GM19240 (cell line): ENCODE data around the gene PLEKHM3.

Source experiments
- DNase-seq: peaks from one replicate; pipeline ENCODE4 v3.0.0; 2011; ENCODE audit warnings: low spot score; ENCODE audit not compliant: insufficient read length

The PLEKHM3 gene

DNA sequence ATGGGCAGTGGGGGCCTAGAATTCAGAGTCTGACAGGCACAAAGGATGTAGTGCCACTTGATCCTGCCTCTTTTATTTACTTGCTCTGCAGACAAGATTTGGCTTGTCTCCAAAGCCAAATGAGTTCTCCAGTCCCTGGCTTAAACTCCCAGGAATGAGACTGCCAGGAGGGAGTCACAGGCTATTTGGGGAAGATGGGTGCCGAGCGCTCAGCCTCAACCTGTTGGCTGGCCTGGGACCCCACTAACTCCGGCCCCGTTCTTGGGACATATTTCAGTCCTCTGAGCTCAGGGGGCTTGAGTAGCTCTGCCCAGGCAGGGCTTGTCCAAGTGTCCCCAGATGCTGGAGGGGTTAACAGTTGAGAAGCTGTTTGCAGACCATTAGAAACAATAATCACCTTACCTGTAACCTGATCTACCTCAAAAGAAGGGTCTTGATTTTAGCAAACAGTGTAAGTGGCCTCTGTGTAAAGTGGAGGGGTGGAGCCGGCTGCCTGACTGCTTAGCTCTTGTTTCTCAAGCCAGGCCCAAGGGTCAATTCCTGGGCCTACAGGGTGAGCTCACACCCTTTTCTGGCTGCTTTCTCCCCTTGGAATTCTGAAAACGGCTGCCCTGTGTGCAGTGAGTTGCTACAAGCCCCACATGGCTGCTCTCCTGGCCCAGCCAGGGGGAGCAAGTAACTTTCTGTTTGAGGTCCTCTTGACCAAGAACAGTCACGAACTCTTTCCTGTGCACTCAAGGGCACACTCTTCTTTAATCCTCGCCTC, 228.6 kb downstream of the PLEKHM3 start:
- DNase-seq = no peak

DNA sequence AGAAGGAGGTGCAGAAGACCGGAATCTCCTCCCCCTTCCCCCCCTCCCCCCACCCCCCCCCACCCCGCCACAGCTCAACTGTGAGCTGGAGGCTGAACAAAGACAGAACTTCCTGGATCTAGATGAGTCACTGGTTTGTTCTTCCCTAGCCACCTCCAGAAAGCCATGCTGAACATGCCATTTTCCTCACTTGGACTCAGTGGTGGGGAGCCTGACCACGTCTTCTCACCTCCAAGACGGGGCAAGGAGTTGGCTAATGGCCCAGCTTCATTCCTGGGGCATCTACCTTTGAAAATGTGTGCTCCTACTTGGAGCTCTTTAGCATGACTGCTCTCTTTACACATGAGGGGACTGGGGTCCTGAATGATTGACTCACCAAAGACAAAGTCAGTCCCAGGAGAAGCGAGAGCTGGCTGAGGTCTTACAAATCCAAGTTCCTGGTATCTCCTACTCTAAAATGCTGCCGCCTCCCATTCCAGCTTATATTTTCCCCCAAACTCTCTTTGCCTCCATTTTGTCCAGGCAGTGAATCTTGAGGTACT, 233.0 kb downstream of the PLEKHM3 start:
- DNase-seq = no peak

DNA sequence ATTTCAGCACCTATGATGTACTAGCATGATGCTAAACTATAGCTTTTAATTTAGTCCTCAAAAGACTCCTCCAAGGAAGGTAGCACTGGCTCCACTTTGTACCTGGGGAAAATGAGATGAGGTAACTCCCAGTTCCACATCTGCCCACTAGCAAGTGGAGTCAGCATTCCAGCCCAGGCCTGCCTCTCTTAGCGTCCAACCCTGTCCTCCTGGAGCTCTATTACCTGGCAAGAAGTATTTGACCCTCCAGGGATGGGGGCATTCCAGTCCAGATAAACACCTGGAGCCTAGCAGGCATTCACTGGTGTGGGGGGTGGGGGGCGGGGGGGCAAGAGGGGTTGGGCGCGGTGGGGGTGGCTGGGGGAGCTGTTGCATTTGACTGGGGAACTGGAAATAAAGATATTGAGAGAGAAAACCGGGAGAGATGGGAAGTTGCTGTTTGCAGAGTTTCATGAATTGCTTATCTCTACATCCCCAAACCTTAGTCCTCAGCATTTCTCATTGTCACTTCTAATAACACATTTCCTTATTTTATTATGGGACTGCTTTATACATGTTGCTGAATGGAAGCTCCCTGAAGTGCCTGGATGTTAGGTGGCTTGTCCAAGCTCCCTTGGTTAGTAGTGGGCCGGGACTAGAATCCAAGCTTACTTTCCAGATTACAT, 233.6 kb downstream of the PLEKHM3 start:
- no peak for DNase-seq

DNA sequence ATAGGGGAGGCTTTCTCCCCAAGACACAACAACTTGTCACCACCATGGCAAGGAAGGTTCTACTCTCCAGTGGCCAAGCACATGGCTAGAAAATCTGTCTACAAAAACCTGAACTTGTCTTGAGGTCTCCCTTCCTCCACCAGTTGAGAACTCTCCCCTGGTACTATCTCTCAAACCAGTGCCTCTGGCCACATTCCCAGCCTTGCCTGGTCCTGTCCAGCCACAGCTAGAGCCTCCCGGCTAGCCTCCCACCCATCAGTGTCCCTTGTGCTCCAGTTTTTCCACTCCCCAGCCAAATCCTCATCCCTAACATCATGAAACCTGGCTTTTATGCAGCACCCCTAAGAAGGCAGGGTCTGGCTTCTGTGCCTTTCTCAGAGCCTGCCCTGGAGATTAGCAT, 234.4 kb downstream of the PLEKHM3 start:
- no peak for DNase-seq

DNA sequence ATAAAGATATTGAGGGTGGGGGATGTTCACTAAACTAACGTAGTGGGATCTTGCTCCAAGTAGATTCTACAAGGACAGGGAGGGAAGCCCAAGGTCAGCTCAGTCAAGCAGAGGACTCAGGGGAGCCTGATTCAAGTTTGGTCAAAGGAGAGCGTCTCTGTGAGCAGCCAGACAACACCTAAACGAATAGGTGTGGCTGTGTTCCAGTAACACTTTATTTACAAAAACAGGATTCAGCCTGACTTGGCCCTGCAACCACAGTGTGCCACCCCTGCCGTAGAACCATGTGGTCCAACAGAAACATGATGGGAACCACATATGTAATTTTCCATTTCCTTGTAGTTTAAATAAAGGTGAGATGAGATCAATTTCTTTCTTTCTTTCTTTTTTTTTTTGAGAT, 237.5 kb downstream of the PLEKHM3 start:
- no peak for DNase-seq

DNA sequence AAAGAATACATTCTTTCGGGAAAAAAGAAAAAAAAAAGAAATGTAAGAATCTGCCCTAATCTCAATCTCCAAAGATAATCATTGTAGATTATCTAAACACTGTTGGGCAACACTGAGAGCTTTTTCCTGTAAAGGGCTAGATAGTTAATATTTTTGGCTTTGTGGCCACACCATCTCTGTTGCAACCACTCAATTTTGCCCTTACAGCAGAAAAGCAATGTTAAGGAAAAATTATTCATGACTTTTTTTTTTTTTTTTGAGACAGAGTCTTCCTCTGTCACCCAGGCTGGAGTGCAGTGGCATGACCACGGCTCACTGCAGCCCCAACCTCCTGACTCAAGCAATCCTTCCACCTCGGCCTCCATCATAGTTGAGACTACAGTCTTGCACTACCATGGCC, 238.3 kb downstream of the PLEKHM3 start:
- DNase-seq = no peak

DNA sequence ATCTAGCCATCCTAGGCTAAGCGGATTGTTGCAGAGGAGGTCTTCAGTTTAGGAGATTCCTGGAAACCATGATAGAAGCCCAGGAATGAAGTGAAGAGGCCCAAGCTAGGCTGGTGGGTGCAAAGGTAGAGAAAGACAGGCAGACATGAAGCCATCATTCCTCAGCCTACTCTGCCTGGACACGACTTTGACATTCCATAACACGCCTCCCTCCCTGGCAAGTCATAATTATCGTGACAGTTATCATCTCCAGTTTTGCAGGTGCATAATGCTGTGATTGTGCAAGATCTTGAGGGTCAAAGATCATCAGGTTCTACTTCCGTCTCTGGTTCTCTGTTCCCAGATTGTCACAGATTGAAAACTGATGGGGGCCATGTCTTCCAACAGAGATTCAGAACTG, 240.4 kb downstream of the PLEKHM3 start:
- no peak for DNase-seq

DNA sequence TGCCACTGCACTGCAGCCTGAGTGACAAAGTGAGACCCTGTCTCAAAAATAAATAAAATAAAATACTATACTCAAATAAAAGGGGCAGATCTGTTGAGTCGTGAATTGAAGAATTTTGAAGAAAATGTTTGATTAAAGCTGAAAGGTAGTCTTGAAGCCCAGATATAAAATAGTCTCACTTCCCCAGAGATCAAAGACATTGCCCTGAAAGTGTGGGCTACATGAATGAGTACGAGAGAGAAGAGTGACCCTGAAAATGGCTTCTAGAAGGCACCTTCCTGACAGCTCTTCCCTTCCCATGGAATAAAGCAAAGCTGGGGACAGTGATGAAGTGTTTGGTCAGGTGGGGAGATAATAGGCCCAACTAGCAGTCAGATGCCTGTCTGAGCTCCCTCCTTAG, 241.8 kb downstream of the PLEKHM3 start:
- no peak for DNase-seq

DNA sequence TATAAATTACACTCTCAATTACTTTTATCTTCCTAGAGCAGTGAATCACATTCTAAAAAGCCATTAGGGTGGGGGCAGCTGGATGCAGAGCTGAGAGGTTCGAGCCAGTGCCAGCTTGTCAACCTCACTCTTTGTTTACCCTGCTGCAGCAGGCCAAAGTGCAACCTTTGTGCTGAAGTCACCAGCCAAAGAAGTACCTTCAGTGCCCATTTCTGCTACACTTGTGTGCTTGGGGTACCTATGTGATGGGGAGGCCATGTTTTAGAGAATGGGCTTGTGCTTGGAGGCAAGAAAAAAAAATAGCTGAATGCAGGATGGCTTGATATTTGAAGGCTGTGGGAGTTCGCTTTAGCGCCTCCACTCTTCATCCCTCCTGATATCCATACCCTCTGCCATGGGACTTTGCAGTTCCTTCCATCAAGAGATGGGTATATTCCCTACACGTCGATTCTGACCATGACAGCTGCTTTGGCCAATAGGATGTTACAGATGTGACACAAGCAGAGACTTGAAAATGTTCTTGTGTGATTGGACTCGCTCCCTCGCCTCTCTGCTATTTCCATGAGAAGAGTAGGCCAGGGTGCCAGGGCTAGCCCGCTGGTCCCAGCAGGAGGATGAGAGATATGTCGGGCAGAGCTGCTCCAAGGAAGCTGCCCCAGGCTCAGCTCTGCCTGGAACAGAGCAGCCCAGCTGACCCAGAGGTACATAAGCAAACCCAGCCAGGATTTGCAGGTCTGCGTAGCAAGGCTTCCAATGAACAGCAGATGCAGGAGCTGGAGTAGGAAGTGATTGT, 242.9 kb downstream of the PLEKHM3 start:
- no peak for DNase-seq

DNA sequence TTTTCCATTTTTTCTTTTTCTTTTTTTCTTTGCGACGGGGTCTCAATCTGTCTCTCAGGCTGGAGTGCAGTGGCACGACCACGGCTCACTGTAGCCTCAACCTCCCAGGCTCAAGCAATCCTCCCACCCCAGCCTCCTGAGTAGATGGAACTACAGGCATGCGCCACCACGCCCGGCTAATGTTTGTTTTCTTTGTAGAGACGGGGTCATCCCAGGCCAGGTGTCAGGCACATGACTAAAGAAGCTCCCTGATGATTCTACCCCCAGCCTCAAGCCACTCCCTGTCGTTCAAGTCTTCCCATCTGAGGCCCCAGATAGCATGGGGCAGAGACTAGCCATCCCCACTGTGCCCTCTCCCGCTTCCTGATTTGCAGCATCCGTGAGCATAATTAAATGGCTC, 245.8 kb downstream of the PLEKHM3 start:
- DNase-seq = no peak

DNA sequence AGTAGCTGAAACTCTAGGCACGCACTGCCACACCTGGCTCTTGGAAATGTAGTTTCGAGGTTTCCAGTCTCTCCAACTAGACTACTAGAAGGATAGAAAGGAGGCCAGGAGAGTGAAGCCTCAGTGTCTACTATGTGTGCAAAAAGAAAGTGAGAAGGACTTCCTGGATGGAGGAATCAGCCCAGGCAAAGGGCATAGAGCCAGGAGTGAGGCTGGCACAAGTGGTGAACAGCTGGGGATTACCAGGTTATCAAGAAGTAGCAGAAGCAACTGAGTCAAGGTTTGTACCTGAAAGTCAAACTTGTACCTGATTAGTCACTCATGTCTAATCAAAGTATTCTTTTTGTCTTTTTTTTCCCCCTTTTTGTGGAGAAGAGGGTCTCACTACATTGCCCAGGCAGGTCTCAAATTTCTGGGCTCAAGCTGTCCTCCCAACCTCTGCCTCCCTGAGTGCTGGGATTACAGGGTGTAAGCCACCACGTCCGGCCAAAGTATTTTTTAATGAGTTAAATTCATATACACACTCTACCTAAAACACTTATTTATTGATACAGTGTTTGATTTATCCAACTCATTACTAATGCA, 246.9 kb downstream of the PLEKHM3 start:
- no peak for DNase-seq

DNA sequence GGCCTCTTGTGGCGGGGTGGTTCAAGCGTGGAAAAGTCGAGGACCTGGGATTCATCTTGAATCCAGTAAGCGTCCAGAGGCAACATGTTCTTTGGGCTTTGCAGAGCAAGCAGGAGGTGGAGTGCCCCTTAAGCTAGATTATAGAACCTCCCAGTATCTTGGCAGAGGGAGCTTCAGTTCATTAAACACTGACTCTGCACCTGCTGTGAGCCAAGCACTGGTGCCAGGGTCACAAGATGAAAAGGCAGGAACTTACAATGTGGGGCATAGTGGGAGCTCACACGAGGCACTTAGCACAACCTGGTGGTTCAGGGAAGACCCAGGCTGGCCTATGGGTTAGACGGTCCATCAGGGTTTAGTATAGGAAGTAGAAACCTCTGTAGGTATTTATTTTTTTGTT, 248.2 kb downstream of the PLEKHM3 start:
- DNase-seq = no peak

DNA sequence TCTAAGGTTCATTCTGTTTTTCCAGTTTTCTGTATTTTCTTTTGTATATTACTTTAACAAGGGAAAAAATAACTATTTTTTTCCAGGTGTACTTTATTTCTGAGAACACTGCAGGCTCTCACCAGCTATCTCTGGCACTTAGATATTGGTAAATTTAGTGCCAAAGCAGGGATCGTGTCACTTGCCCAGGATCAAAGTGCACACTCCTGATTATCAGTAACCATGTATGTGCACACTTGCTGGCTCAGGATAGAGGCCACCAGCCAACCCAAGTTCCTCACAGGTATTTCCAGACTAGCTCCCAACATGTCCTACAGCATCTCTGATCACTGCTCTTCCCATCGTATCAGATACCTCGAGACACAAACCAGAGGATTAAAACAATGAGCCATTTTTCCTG, 249.9 kb downstream of the PLEKHM3 start:
- DNase-seq = no peak

DNA sequence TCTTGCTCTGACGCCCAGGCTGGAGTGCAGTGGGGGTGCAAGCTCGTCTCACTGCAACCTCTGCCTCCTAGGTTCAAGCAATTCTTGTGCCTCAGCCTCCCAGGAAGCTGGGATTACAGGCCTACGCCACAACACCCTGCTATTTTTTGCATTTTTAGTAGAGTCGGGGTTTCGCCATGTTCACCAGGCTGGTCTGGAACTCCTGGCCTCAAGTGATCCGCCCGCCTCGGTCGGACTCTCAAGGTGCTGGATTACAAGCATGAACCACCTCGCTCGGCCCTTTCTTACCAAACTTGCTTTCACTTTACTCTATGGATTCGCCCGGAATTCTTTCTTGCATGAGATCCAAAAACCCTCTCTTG, 252.5 kb downstream of the PLEKHM3 start:
- DNase-seq = no peak

DNA sequence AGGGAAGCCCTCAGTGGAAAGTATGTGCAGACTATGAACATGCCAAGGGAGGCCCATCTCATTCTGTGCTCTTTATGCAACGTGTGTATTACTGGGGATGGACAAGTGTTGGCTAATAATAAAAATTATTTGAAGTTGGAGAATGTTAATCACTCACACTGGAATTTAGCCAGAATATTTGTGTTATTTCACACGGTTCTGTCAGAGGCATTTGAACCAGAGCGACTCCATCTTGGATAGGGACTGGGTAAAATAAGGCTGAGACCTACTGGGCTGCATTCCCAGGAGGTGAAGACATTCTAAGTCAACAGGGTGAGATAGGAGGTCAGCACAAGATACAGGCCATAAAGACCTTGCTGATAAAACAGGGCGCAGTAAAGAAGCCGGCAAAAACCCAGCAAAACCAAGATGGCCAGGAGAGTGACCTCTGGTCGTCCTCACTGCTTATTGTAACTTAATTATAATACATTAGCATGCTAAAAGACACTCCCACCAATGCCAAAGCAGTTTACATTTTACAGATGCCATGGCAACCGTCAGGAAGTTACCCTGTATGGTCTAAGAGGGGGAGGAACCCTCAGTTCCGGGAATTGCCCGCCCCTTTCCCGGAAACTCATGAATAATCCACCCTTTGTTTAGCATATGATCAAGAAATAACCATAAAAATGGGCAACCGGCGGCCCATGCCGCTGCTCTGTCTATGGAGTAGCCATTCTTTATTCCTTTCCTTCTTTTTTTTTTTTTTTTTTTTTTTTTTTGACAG, 253.1 kb downstream of the PLEKHM3 start:
- DNase-seq = no peak

DNA sequence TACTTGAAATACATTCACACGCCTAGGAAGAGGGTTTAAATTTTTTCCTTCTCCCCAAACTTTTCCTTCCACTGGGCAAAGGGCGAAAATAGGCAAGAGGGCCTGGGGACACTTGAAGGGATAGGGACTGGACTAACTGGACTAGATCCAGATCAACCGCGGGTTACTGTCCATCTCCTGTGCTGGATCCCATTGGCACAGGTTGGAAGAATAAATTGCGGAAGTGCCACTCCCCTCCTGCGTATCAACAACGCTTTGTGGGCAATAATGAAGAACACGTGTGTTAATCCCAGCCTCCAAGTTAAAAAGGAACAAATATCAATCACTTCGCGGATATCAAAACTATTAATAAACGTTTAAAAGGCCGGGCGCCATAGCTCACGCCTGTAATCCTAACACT, 253.9 kb downstream of the PLEKHM3 start:
- DNase-seq = no peak
